Colonic mucosa (tissue), 4 donors: Measurements from ENCODE around the gene LRRC40. TPM values are rescaled to one million over a fixed set of nuclear protein-coding genes. Genes with fewer than 3 reads are reported as not detected.

Source experiments
- DNase-seq: peaks from one replicate; pipeline ENCODE4 v3.0.0-alpha.2; 2020
- H3K27ac ChIP-seq: fragments of 200-600 bp; one replicate; pipeline ENCODE4 v1.8.0; 2021
- H3K27me3 ChIP-seq: fragments of 200-600 bp; one replicate; pipeline ENCODE4 v1.8.0; 2021
- H3K36me3 ChIP-seq: fragments of 200-600 bp; one replicate; pipeline ENCODE4 v1.8.0; 2021
- H3K4me1 ChIP-seq: fragments of 200-600 bp; one replicate; pipeline ENCODE4 v1.8.0; 2021; ENCODE audit warnings: mild to moderate bottlenecking
- H3K4me3 ChIP-seq: fragments of 200-600 bp; one replicate; pipeline ENCODE4 v1.8.0; 2021
- H3K9ac ChIP-seq, 2 donors: one replicate each; pipeline ENCODE4 v1.7.0; 2013; ENCODE audit warnings: control low read depth in 2 of 2, low read depth in 2 of 2, low read length in 2 of 2
- H3K9me3 ChIP-seq: fragments of 200-600 bp; one replicate; pipeline ENCODE4 v1.8.0; 2021
- intact Hi-C: fragments of 100-400 bp; cut with DNase I; formaldehyde crosslinking; loops from one replicate; pipeline ENCODE4 v1.14.1; 2022
- total RNA-seq, 2 donors: library from RNA; stranded (reverse); fragmentation: NEBNext Ultra II Directional in 1 of 2; extraction: Animal tissue kit (Norgen Biotek cat#: 25700) in 1 of 2; gene quantifications; one replicate each; pipeline ENCODE4 v1.2.1, GENCODE V29; 2021
- TF ChIP-seq, protein P1 (sequence below): fragments of 200-600 bp; IDR thresholded peaks from one replicate; pipeline ENCODE4 v1.8.0; 2022; ENCODE audit warnings: antibody characterized with exemption, mild to moderate bottlenecking
- donor health status: healthy.
- donor health status: DM: no; HTN: no; CAD: no.
- donor health status: DM: no; HTN: no; CAD: no.

Gene LRRC40
- total RNA-seq, 2 donors from 2014 or later: 10.2 to 10.7 TPM

DNA sequence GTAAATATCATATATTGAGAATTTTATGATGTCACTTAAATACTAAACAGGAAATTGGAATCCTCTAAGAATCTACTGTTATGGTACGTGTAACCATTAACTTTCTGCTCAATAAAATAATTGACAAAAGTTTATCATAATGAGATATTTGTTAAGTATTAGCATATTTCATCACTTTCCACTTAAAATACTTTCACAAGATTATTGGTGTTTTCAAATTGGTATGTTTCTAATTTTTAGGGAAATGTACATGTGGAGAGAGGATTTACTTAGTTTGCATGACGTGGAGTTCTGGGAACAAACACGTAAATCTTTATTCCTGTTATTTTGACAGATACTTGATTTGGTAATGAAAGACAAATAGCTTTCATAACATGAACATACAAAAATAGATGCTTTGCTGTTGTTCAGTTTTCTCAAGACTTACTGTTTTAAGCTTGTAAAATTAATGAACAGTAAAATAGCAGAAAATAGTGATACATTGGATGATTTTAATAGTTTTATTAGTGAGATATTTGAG is 17.4 kb upstream of the LRRC40 start:
- Histone ChIP-seq H3K9me3 (no peaks in the 10 kb centered on the region), H3K36me3 (no peaks in the 10 kb centered on the region), H3K4me3 (peak overlapping the region; percentile 78), H3K27ac (peak overlapping the region; percentile 98), H3K27me3 (no peaks in the 10 kb centered on the region), H3K9ac (no peak overlapping the region), H3K4me1 (peaks cover 15% of the 10 kb centered on the region)
- TF ChIP-seq, protein P1, sequence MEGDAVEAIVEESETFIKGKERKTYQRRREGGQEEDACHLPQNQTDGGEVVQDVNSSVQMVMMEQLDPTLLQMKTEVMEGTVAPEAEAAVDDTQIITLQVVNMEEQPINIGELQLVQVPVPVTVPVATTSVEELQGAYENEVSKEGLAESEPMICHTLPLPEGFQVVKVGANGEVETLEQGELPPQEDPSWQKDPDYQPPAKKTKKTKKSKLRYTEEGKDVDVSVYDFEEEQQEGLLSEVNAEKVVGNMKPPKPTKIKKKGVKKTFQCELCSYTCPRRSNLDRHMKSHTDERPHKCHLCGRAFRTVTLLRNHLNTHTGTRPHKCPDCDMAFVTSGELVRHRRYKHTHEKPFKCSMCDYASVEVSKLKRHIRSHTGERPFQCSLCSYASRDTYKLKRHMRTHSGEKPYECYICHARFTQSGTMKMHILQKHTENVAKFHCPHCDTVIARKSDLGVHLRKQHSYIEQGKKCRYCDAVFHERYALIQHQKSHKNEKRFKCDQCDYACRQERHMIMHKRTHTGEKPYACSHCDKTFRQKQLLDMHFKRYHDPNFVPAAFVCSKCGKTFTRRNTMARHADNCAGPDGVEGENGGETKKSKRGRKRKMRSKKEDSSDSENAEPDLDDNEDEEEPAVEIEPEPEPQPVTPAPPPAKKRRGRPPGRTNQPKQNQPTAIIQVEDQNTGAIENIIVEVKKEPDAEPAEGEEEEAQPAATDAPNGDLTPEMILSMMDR: no peak
- intact Hi-C loops: no loop called here
- no peak for DNase-seq

DNA sequence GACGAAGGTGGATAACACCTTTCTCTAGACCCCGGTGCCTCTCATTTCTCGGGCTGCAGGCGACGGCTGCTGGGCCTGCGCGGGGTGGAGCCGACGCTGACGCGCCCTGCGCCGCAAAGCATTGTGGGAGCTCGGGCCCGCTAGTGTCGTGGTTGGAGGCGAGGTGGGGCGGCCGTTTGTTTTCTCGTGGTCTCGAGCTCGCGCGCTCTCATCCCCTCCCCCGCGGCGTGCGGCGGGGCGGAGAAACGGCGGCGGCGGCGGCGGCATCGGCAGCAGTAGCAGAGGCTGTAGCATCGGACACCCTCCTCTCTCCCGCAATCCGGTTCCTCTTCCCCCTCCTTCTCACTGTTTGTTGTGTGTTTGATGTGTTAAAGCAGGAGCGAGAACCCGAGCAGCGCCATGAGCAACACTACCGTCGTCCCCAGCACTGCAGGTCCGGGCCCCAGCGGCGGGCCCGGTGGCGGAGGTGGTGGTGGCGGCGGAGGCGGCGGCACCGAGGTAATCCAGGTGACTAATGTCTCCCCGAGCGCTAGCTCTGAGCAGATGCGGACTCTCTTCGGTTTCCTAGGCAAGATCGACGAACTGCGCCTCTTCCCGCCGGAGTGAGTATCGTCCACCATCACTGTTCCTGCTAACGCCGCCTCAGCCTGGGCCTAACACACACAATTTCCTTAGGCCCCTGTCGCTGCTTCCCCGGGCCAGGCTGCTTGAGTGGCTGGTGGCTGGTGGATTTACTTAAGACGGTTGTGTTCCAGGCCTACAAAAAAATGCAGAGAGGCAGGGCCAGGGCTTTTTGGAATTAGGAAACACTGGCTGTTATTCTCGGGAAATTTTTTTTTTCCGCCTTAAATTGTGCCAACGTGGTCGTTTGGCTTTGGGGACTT is 16.1 kb upstream of the LRRC40 start, which contains the start of gene SRSF11:
TSS of gene SRSF11 (plus strand) at position 143 of the 884 bp plus-strand sequence. CDS start at position 400, 257 bp downstream.
- H3K9ac ChIP-seq: peak within 1 kb of the TSS; percentile 89 to 95
- intact Hi-C loops: no loop called here
- H3K4me3 ChIP-seq: peak within 1 kb of the TSS; percentile 78
- no peaks in the 10 kb centered on the region for H3K36me3 ChIP-seq
- no peaks in the 10 kb centered on the region for H3K9me3 ChIP-seq
- H3K27ac ChIP-seq: peak within 1 kb of the TSS; percentile 98
- no peaks in the 10 kb centered on the region for H3K27me3 ChIP-seq
- DNase-seq: peak; percentile 98
- peaks cover 15% of the 10 kb centered on the region for H3K4me1 ChIP-seq
- TF ChIP-seq, protein P1: no peak

DNA sequence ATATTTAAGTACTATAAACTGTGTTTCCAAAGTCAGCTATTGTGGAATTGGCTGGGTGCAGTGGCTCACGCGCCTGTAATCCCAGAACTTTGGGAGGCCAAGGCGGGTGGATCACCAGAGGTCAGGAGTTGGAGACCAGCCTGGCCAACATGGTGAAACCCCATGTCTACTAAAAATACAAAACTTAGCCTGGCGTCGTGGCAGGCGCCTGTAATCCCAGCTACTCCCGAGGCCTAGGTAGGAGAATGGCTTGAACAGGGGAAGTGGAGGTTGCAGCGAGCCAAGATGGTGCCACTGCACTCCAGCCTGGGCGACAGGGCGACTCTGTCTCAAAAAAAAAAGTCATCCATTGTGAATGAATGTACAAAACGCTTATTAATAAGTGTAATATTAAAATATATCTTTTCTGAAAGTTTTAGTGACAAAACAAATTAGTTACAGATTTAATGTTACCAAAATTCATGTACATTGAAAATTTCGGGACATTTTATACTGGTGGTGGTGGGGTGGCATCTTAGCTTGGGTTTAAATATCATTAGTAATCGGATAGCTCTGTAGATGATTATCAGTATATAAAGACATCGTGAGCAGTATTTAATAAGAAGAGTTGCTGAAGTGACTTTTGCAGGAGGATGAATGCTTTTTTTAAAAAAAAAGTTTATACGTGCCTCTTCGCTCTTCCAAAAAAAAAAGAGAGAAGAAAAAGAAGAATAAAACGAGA is 15.3 kb upstream of the LRRC40 start:
- Histone ChIP-seq H3K36me3 (no peaks in the 10 kb centered on the region), H3K27me3 (no peaks in the 10 kb centered on the region), H3K4me3 (peak overlapping the region; percentile 78), H3K4me1 (peaks cover 15% of the 10 kb centered on the region), H3K27ac (peak overlapping the region; percentile 98), H3K9me3 (no peaks in the 10 kb centered on the region), H3K9ac (peak overlapping the region in 1 of 2 donors; percentile 95)
- DNase-seq: no peak
- TF ChIP-seq, protein P1: no peak
- intact Hi-C loops: no loop called here

DNA sequence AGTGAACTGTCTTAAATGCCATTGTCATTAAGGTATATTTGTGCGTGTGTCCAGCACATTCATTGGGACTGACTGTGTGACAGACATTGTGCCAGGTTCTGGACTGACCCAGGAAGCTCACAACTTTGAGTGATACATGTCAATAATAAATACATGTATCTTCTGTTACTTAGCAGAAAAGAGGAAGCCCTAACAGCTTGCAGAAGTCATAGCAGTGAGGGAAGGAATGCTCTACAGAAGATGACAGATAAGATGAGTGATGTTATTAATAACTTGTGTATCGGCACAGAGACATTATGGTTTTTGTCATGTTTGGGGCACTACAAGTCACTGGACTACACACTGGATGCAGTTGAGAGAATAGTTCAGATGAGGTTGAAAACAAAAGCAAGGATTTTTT is 14.6 kb upstream of the LRRC40 start:
- TF ChIP-seq, protein P1: no peak
- no peak overlapping the region for H3K9ac ChIP-seq
- H3K4me3 ChIP-seq: no peak overlapping the region
- H3K9me3 ChIP-seq: no peaks in the 10 kb centered on the region
- no peaks in the 10 kb centered on the region for H3K27me3 ChIP-seq
- H3K27ac ChIP-seq: no peak overlapping the region
- H3K36me3 ChIP-seq: no peaks in the 10 kb centered on the region
- DNase-seq: no peak
- peaks cover 15% of the 10 kb centered on the region for H3K4me1 ChIP-seq
- intact Hi-C loops: no loop called here

DNA sequence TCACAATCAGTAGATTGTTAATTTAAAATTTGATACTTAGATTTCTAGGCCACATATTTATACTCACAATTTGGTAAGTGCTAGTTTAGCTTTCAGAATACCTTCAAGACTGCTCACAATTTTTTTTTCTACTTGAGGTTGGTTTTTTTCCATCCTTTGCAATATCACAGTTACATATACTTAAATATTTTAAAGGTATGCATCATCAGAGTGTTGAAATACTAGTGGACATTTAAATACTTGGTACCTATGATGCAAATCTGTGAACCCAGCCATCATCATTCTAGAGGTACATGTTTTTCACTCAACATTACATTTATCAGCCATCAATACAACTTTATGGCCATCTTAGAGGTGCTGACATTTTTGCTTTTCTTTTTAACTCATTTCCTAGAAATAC is 6.2 kb upstream of the LRRC40 start:
- H3K9ac ChIP-seq: no peak overlapping the region
- H3K9me3 ChIP-seq: no peaks in the 10 kb centered on the region
- no peak overlapping the region for H3K27ac ChIP-seq
- H3K4me1 ChIP-seq: no peaks in the 10 kb centered on the region
- TF ChIP-seq, protein P1: no peak
- H3K4me3 ChIP-seq: no peak overlapping the region
- intact Hi-C loops: no loop called here
- no peaks in the 10 kb centered on the region for H3K36me3 ChIP-seq
- DNase-seq: no peak
- no peaks in the 10 kb centered on the region for H3K27me3 ChIP-seq
